Measurements from ENCODE around the gene IL9.

The IL9 gene

DNA sequence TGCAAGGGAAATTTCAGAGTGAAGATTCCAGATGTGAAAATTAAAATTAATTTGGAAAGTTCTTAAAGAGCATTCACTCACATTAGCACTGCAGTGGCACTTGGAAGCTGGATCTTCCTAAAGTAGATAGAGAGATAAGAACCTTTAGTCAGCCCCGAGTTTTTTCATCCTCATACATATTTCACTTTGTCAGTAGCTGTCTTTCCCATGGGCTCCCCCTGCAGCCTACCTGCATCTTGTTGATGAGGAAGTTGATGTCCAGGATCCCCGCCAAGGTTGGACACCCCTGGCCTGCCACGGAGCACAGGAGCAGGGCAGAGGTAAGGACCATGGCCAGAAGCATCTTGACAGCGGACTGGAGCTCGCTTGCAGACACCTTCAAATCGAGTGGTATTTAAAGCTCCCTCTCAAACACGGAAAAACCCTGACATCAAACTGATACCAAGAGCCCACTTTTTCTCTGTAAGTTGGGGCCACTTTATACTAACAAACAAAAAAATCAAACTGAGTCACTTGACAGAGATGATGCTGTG is at the start of gene IL9:
IL9 (minus strand) TSS at position 368 of the 533 bp plus-strand sequence; CDS start at position 343, 25 bp downstream.
- no peak for DNase-seq (ENCODE audit: low read depth in 2 of 2)

DNA sequence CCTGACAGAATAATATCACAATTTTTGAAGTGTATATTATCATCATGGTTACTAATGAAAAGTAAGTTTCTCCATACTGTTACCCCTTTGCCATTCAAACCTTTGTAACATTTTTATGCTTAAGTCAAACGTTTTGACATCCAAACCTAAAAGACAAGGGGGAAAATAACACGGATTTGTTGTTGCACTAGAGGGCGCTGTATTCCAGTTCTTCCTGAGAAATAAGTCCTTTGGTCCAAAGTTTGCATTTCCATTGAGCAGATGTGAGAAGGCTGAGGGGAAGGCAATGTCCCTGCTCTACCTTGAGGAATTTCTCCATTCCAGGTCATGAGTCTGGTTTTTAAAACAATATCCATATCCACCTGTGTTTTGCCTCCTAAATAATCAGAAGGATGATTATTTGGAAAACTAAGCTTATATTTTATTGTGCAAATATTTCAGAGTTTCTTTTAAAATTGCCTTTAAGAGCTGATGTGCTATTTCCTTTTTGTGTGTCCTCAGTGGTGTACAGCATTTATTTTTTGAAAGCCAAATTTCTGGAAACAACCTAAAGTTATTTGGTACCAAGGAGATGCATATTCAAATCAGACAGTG is 49.4 kb upstream of the IL9 start:
- DNase-seq (ENCODE audit: low read depth in 2 of 2): no peak

DNA sequence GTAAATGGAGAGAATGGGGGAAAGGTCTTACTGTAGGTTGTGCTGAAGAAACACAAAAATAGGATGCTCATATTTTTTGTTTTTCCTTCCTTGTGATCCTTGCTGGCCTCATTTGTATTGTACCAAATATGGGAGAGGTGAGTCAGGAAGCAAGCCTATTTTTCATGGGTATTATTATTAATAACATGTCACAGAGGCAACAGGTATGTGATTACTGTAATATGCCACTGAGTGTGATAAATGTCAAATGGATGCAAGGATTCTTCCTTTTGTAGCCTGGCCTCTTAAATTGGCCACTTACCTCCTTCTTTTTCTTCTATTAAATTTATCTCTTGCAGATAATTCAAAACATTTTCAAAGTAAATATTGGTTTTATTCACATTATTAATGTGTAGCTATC is 48.9 kb upstream of the IL9 start:
- DNase-seq (ENCODE audit: low read depth in 2 of 2): no peak

DNA sequence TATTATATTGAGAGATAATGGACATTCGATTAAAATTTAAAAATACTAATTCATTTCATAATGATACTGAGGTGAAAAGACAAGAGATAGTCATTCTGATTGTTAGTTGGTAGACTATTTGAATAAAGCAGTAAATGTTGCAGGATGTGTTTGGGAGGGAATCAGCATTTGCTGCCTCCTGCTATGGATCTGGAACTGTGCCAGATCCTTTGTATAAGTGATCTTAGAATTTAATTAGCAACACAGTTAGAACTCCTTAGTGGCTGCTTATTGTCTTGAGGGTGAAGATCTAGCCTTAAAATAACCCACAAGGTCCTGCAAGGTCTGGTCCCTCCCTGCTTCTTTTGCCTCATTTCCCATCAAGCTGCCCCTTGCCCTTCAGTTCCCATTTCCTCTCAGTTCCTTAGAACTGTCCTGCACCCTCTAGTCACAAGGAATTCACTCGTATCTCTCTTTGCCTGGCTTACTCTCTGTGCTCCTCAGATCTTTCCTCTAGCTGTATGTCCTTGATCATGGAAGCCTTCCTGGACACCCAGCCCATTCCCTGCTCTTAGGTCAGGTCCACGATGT is 46.6 kb upstream of the IL9 start:
- no peak for DNase-seq (ENCODE audit: low read depth in 2 of 2)

DNA sequence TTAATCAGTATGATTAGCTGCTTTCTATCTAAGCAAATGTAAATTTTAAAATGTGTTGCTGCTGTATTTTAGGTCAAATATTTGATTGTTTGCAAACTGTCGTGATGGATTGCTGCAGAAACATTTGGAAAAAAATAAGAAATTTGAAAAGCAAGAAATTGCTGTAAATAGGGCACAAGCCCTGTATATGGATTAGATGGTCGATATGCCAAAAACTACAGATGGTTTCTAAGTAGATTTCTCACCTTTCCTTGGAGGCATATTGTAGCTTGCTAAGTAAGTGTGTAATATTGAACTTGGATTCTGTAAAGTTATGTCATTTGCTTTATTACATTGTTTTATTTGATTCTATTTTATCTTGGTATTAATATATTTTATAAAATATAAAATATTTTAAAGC is 46.1 kb upstream of the IL9 start:
- DNase-seq (ENCODE audit: low read depth in 2 of 2): no peak

DNA sequence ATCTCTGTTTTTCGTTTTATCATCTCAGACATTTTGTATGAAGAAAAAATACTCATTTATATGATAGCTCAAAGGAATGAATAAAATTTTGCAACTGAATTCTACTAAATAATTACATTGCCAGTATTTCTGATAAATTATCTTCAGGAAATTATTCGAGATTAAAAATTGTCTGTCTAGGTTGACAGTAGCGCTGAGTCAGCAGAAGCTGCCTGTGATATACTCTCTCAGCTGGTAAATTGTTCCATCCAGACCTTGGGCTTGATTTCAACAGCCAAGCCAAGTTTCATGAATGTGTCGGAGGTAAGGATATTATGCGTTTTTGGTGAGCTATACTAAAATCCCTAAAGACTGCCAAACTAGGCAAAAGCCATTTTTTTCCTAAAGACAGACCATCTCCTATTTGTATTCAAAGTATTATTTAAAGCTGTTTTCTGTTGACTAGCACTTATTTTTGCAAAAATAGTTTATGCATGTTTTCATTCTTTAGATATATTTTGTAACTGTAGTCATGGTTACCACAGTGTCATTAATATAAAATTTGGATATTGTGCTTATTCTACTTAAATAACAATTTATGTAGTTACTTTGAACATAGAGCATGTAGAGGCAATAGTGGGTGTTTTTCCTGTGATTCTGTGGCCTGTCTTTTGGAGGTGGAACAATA is 41.7 kb upstream of the IL9 start:
- no peak for DNase-seq (ENCODE audit: low read depth in 2 of 2)

DNA sequence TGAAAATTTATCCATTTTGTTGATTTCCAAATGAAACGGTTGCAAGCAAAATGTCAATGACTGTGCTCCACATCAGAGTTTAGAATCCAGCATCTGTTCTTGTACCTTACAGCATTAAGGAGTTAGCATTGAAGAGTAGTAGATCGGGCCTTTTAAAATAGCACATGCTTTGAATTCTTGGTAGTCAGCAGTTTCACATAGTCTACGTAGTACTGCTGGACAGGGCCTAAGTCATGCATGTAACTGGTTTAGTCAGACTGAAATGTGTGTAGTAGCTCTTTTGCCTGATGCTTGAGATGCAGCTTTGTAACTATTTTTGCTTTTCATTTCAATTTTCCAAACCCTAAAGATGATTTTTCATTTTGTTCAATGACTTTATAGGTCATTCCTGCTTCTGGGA is 39.3 kb upstream of the IL9 start:
- DNase-seq (ENCODE audit: low read depth in 2 of 2): no peak

DNA sequence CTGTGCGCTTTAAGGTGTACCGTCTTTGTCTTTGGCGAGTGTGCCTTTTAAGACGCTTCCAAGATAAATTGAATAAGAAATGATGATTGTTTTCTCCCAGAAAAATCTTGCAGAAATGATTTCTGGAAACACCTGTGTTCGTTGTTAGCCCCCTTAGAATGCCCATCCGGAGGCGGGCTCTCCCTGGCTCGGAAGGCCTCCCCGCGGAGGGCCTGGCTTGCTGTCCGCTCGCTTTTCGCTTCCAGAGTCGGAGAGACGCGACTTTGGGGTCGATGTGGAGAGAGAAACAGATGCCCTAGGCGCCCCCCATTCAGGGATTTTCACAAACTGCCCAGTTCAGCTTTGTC is 35.3 kb upstream of the IL9 start:
- DNase-seq (ENCODE audit: low read depth in 2 of 2): no peak

DNA sequence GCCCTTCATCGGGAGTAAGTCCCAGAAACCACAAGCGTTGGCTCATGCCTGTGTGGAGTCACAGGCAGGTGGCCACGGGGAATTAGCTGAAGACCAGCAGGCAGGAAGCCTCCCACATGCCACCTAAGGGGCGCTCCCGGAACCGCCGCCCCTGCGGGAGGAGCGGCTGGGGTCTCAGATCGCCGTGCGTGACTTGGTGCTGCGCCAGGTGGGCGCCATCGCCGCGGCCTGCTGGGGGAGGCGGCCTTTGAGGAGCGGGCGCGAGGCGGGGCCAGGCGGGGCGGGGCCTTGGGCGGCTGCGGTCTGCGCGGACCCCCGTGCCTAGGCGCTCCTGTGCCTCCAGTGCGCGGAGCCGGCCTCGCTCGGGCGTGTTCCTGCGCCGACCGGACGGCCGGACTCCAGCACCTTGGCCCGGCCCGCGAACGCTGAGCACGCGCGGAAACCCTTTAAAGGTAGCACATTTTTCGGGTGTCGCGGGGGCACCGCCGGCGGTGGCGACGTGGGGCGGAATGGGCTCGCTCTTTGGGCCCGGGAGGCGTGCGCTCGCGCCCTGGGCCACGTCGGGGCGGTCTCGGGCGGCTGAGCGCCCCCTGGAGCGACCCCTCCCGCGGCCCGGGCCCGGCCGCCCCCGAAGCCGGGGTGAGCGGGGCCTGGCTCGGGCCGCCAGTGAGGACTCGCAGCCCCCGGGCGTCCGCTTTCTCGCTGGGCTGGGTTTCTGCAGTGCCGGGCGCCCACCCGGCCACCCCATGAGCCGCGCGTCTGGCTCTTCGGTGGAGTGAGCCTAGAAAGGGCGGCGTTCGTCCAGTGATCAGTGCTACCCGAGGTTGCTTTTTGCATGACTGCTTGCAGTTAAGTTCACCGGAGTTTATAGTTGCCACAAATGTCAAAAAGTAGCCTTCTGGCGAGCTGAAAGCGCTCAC is 34.6 kb upstream of the IL9 start:
- no peak for DNase-seq (ENCODE audit: low read depth in 2 of 2)

DNA sequence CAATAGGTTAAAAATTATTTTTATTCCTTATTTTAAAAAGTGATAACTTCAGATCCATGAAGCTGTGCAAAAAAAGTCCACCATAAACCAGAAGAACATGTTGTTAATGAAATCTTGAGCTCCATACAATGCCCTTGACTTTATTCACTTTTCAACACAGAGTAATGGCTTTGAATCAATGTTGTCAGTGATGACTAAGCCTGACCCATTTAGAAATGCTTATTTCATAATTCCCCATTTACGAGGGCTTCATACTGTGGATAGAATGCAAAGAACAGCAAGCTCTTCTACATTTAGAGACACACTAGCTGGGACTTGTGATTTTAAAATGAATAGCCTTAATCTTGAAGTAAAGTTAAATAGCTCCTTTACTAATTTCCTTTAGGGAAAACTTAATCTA is 25.7 kb upstream of the IL9 start:
- DNase-seq (ENCODE audit: low read depth in 2 of 2): no peak

DNA sequence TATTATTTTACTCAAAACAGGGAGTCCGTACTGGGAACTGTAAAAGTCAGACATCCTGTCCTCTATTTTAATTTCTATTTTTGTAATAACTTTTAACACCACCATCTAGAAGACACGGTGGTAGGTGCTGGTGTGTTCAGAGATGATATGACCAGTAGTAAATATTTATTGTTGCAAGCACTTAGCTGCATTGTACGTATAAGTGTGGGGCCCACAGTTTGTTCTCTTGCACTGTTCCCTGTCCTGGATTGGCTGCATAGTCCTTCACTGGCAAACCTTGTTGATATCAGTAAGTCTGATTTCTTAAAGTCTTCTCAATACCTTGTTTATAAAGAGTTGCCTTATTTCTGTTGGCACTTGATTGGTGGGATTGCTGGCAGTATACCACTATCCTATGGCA is 24.6 kb upstream of the IL9 start:
- DNase-seq (ENCODE audit: low read depth in 2 of 2): no peak

DNA sequence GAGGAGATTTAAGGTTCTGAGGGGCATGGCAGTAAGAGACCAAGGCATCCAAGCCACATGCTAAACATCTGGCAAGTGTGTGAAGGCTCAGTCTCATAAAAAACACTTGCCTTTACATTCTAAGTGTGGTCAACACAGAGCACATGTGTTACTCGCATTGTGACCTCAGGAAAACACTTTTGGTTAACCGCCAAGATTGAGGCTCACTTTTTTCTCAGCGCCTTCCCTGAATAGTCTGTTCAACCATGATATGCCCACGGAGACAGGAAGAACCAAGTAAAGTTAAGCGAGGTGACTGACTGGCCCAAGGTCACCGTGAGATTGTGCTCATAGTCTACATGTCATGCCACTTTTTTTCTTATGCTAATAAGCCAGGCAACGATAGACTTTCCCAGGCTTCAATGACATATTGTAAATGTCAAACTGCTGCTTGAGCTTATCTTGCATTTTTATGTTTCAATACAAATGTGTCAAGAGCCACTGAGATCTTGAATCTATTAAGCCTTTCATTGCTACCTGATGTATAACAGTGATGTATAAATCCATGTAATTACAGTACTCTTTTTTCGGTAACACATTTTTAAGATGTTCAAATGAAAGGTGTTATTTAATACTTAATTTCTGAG is 21.1 kb upstream of the IL9 start:
- DNase-seq (ENCODE audit: low read depth in 2 of 2): no peak

DNA sequence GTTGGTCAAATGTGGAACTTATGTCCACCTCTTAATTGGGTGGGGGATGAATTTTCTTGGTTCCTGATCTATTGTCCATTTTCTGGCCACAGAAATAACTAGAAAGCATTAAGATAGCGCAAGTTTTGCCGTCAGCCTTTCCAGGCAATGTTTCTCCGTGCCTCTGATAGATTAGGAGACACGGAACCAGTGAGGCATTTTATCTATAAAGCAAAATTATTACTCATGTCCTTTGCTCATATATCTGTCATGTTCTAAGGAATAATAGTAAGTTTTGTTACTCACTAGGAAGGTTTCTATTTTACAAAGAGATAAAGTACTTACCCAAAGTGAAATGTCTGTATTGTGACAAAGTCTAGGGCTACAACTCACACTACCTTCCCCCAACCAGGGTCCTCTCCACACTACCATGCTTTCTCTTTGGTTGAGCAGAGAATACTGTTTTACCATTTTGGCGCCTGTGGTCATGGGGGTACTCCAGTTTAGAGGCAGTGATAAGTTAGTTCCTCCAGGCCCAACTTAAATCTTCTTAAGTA is 19.9 kb upstream of the IL9 start:
- no peak for DNase-seq (ENCODE audit: low read depth in 2 of 2)

DNA sequence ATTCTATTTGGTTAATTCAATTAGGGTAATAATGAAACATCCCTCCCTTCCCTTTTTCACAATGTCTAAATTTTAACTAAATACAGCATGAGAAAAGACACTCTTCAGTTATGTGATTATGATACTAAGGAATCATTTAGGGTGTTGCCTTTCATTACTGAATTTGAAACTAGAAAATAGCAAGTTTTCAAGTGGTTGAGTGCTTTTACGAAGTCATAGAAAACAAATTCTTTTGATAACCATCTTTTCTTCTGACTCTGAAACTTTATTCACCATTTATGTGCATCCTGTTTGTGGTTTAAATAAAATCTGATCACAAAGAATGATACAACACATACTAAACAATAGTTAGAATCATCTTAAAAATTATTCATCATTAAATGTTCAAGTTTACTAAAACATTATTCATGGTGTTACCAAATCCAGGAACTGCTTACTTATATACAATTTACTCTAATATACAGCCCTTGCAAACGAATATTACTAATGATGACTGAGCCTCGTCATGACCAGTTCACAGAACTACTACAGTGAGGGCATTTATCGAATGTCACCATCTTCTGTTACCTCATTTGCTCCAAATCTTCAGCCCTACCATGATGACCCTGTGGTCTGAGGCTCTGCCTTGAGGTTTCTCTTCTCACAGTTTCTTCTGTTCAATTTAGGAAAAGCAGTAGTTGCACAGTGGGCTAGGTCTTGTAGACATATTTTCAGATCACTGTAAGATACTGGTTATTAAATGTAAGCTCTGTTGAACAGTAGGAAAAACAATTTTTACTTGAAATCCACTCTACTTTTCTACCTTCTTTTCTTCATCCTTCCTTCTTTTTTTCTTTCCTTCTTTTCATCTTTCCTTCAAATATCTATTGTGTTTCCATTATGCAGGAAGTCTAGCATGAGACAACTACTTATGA is 18.3 kb upstream of the IL9 start:
- DNase-seq (ENCODE audit: low read depth in 2 of 2): no peak

DNA sequence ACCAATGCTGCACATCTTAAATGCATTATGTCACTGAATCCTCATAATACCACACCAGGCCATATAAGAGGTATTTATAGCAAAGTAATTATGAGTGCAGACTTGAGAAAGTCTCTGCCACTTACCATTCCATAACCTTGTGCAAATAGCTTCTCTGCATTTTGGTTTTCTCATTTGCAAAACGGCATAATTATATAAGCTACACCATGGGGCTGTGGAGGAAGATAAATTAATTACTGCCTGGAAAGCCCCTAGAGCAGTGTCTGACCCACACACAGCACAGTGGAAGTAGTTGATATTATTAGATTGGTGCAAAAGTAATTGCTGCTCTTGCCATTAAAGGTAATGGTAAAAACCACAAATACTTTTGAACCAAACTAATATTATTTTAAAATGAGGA is 9.5 kb upstream of the IL9 start:
- DNase-seq (ENCODE audit: low read depth in 2 of 2): no peak

DNA sequence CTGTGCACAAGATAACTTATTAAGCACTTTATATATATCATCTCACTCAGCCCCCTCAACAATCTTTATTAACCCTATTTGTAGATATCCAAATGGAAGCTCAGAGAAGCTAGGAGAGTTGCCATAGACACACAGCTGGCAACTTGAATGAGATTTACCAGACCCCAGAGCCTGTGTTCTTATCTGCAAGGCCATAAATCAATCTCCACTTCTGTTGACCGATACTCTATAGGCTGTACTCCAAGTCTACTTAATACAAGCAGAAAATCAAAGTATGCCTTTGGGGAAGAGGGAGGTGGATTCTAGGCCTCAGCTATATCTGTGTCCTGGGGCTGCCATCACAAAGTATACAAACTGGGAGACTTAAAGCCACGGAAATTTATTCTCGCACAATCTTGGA is 6.0 kb upstream of the IL9 start:
- DNase-seq (ENCODE audit: low read depth in 2 of 2): no peak

DNA sequence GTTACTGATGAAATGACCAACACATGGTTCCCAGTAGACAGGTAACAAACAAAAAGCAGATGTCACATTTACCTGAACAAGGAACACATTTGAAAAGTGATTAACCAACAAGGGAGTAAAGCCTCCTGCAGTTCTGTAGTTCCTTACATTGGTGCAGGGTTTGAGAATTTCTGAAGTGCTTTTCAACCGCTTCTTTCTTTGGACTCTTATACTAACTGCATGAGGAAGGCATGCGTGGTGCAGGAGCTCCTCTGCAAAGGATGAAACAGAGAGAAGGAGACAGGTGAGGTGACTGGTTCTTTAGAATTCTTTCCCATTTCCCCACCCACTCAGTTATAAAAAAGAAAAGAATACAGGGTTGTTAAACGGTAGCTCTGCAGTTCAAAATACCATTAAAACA is 4.6 kb upstream of the IL9 start:
- DNase-seq (ENCODE audit: low read depth in 2 of 2): no peak

DNA sequence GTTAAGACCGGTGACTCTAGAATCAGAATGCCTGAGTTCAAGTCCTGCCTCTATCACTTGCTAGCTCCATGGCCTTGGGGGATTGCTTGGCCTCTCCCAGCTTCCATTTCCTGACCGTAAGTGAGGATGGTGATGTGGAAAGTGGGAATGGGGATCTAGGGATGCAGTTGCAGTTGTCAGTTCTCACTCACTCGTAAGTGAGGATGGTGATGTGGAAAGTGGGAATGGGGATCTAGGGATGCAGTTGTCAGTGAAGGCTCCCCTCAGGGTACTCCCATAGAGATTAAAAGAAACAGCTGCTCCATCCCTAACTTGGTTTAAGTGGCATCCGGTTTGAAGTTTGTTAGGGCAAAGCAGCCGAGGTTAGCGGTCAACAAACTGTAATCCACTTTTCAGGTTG is 3.0 kb upstream of the IL9 start:
- no peak for DNase-seq (ENCODE audit: low read depth in 2 of 2)

DNA sequence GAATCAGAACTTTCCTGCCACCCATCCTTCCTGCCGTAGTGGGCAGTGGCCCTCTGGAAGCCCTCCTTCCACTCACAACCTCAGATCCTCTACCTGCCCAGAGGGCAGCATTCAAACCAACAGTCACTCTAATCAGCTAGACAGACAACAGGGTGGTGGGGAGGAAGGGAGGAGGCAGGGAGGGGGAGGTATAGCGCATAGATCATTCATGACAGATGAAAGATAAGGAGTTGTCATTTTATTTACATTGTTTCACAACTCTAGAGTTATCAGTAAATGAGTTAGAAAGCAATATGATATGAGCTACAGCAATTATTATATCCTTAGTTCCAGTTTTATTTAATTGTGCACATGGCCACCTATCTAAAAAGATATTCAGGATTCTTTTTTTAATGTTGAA is 852 bp downstream of the IL9 start:
- DNase-seq (ENCODE audit: low read depth in 2 of 2): no peak

DNA sequence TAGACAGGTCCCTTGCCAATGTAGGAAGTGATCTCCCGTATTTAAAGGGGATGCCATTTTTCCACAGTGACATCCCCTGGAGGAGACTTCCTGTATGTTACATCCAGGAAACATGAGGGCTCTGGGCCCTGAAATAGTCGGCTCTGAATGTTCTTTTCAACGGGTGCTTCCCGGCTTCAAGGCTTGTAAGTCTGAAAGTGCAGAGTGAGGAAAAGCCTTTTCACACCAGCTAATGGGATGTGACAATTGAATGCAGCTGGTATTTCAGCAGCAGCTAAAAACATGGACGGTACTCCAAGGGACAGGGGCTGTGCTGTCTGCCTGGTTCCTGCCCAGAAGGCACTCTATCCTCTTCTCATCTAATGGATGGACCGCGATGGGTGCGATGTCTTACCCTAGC is 1.4 kb downstream of the IL9 start:
- no peak for DNase-seq (ENCODE audit: low read depth in 2 of 2)

DNA sequence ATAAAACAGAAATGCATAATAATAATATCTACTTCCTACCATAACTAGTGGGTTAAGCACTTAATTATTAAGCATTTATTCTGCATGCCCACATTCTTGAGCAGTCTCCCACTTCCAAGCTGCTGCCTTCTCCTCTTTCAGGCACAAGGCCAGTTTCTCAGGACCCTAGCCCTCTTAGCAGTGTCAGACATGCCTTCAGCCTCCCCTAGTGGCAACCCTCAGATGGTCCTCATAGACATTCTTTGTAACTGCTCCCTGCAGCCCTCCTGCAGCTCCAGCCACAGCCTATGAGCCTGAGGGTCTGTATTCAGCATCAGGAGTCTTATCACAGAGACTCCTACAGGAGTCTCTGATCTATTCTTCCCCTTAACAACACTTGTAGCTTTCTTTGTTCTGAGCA is 3.9 kb downstream of the IL9 start:
- DNase-seq (ENCODE audit: low read depth in 2 of 2): no peak
